Measurements from ENCODE around the gene EIF1.

DNA sequence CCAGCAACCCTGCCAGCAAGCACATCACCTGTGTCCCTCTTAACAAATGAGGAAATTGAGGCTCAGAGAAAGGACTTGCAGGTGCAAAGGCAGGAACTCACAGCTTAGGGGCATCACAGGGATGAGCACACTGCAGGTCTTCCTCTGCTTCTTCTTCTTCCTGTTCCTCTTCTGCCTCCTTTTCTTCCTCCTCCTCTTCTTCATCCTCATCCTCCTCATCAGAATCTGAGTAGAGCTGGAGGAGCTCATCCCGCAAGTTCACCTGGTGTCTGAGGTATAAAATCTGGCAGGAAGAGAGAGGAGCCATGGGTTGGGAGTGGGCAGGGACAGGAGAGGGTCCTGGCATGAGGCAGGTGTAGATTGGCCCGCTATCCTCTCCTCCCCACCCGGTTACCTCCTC lies 43.2 kb downstream of the EIF1 start:
- TF ChIP-seq, protein P1, sequence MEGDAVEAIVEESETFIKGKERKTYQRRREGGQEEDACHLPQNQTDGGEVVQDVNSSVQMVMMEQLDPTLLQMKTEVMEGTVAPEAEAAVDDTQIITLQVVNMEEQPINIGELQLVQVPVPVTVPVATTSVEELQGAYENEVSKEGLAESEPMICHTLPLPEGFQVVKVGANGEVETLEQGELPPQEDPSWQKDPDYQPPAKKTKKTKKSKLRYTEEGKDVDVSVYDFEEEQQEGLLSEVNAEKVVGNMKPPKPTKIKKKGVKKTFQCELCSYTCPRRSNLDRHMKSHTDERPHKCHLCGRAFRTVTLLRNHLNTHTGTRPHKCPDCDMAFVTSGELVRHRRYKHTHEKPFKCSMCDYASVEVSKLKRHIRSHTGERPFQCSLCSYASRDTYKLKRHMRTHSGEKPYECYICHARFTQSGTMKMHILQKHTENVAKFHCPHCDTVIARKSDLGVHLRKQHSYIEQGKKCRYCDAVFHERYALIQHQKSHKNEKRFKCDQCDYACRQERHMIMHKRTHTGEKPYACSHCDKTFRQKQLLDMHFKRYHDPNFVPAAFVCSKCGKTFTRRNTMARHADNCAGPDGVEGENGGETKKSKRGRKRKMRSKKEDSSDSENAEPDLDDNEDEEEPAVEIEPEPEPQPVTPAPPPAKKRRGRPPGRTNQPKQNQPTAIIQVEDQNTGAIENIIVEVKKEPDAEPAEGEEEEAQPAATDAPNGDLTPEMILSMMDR (IDR thresholded peaks at IDR 0.05; ENCODE audit: poor library complexity), result no peak
- no peak for TF ChIP-seq EZH2 (IDR thresholded peaks at IDR 0.05; ENCODE audit: borderline replicate concordance)
